Measurements from ENCODE around the gene CLN6.
"Not testable (repeated sequence)": the region's sequence is repeated elsewhere in the genome, so short reads cannot be mapped to it uniquely, and the experiment has no call there.

CLN6 gene

GRCh38 chr15:68184616-68185480, 44.7 kb downstream of the CLN6 start:
- TF ChIP-seq CTCF (IDR thresholded peaks at IDR 0.05; ENCODE audit: borderline replicate concordance, insufficient read depth, low read depth, low read length), result no peak
- H3K4me3 ChIP-seq (ENCODE audit: low read depth, low read length), result no peak overlapping the region

- no peak for TF ChIP-seq CTCF (IDR thresholded peaks at IDR 0.05; ENCODE audit: borderline replicate concordance, insufficient read depth, low read depth, low read length)
- H3K4me3 ChIP-seq (ENCODE audit: low read depth, low read length), result no peak overlapping the region
Measured at GRCh38 chr15:68183616-68184315, 45.8 kb downstream of the CLN6 start.

- no peak overlapping the region for H3K4me3 ChIP-seq (ENCODE audit: low read depth, low read length)
- no peak for TF ChIP-seq CTCF (IDR thresholded peaks at IDR 0.05; ENCODE audit: borderline replicate concordance, insufficient read depth, low read depth, low read length)
Measured at GRCh38 chr15:68177742-68178141, 51.8 kb downstream of the CLN6 start.

- no peak overlapping the region for H3K4me3 ChIP-seq (ENCODE audit: low read depth, low read length)
- no peak for TF ChIP-seq CTCF (IDR thresholded peaks at IDR 0.05; ENCODE audit: borderline replicate concordance, insufficient read depth, low read depth, low read length)
Measured at GRCh38 chr15:68176601-68177000, 52.9 kb downstream of the CLN6 start.

- no peak for TF ChIP-seq CTCF (IDR thresholded peaks at IDR 0.05; ENCODE audit: borderline replicate concordance, insufficient read depth, low read depth, low read length)
Measured at GRCh38 chr15:68175526-68175925, 54.0 kb downstream of the CLN6 start.

GRCh38 chr15:68173119-68173518, 56.4 kb downstream of the CLN6 start:
- no peak for TF ChIP-seq CTCF (IDR thresholded peaks at IDR 0.05; ENCODE audit: borderline replicate concordance, insufficient read depth, low read depth, low read length)
- H3K4me3 ChIP-seq (ENCODE audit: low read depth, low read length), result no peak overlapping the region

More at GRCh38 chr15:68175526-68175925, 54.0 kb downstream of the CLN6 start:
- no peak overlapping the region for H3K4me3 ChIP-seq (ENCODE audit: low read depth, low read length)

GRCh38 chr15:68172037-68172436, 57.5 kb downstream of the CLN6 start:
- not testable (repeated sequence) for H3K4me3 ChIP-seq (ENCODE audit: low read depth, low read length)
